Measurements from ENCODE around the gene LEMD1. TPM values are rescaled to one million over a fixed set of nuclear protein-coding genes. Genes with fewer than 3 reads are reported as not detected.

LEMD1 gene
- total RNA-seq, 1 donor from 2014 or later, result not detected

DNA sequence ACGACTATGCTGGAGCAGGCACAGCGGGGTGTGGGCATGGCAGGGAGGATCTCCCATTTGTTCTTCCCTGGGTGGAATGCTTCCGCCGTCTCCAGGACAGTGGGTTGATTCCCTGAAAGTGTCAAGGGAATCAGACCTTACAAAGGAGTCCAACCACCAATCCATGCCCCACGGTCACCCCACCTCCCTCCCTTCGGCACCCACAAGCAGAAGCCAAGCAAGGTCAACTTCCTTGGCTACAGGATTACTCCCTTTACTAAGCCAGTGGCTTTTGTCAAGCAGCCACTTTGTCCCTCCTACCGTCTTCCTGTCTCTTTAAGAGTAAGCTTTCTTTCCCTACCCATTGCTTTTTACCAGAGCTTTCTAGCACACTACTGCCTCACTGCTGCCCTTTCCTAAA lies 84.4 kb downstream of the LEMD1 start:
- Histone ChIP-seq H3K27ac (no peak overlapping the region), H3K4me3 (no peak overlapping the region), H3K4me1 (no peaks in the 10 kb centered on the region), H3K9me3 (no peaks in the 10 kb centered on the region), H3K27me3 (no peaks in the 10 kb centered on the region), H3K36me3 (no peaks in the 10 kb centered on the region)
- TF ChIP-seq, protein P1, sequence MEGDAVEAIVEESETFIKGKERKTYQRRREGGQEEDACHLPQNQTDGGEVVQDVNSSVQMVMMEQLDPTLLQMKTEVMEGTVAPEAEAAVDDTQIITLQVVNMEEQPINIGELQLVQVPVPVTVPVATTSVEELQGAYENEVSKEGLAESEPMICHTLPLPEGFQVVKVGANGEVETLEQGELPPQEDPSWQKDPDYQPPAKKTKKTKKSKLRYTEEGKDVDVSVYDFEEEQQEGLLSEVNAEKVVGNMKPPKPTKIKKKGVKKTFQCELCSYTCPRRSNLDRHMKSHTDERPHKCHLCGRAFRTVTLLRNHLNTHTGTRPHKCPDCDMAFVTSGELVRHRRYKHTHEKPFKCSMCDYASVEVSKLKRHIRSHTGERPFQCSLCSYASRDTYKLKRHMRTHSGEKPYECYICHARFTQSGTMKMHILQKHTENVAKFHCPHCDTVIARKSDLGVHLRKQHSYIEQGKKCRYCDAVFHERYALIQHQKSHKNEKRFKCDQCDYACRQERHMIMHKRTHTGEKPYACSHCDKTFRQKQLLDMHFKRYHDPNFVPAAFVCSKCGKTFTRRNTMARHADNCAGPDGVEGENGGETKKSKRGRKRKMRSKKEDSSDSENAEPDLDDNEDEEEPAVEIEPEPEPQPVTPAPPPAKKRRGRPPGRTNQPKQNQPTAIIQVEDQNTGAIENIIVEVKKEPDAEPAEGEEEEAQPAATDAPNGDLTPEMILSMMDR (IDR thresholded peaks at IDR 0.05), result no peak
- TF ChIP-seq POLR2AphosphoS5 (IDR thresholded peaks at IDR 0.05; ENCODE audit: insufficient read depth in 1 of 2, low read depth in 1 of 2) (no peak), POLR2A (IDR thresholded peaks at IDR 0.05) (no peak)
- no peak for DNase-seq (ENCODE audit: extremely low spot score in 2 of 2)
- intact Hi-C loops (cut with DNase I), result no loop called here

GRCh38 chr1:205335692-205336091 lies 86.2 kb downstream of the LEMD1 start:
- intact Hi-C loops (cut with DNase I), result no loop called here
- no peak for DNase-seq (ENCODE audit: extremely low spot score in 2 of 2)
- TF ChIP-seq POLR2AphosphoS5 (IDR thresholded peaks at IDR 0.05; ENCODE audit: insufficient read depth in 1 of 2, low read depth in 1 of 2) (no peak), POLR2A (IDR thresholded peaks at IDR 0.05) (no peak)
- TF ChIP-seq, protein P1 (IDR thresholded peaks at IDR 0.05), result peak; percentile 52 to 57 (median 54)
- Histone ChIP-seq H3K9me3 (no peaks in the 10 kb centered on the region), H3K4me3 (no peak overlapping the region), H3K27me3 (no peaks in the 10 kb centered on the region), H3K27ac (no peak overlapping the region), H3K36me3 (no peaks in the 10 kb centered on the region), H3K4me1 (no peaks in the 10 kb centered on the region)

- Histone ChIP-seq H3K9me3 (no peaks in the 10 kb centered on the region), H3K4me3 (no peak overlapping the region), H3K36me3 (no peaks in the 10 kb centered on the region), H3K27me3 (no peaks in the 10 kb centered on the region), H3K4me1 (no peaks in the 10 kb centered on the region), H3K27ac (no peak overlapping the region)
- intact Hi-C loops (cut with DNase I), result no loop called here
- no peak for DNase-seq (ENCODE audit: extremely low spot score in 2 of 2)
- no peak for TF ChIP-seq POLR2A (IDR thresholded peaks at IDR 0.05)
- TF ChIP-seq POLR2AphosphoS5 (IDR thresholded peaks at IDR 0.05; ENCODE audit: insufficient read depth in 1 of 2, low read depth in 1 of 2), result no peak
- TF ChIP-seq, protein P1 (IDR thresholded peaks at IDR 0.05), result no peak
Measured at GRCh38 chr1:205332015-205332791, 89.7 kb downstream of the LEMD1 start.

MicroRNAs within 50 kb of the gene (microRNA counts, 767-probe panel; counts per million panel counts)
- microRNA hsa-miR-135b-5p, result 3,003 to 3,186 counts per million in 2 donors

Small RNAs within 50 kb of the gene (microRNA-seq; reads per million reads assigned to microRNA genes)
- 90.5 reads per million, percentile 50 among the genes with 10 or more reads in this experiment for gene MIR135B (ENCODE audit: borderline number of aligned reads, borderline replicate concordance)

Small RNAs within 50 kb of the gene (small RNA-seq; reads per million reads assigned to genes)
- gene MIR135B (not detected), gene SNRPGP10 (not detected)

Other genes with a start within 250 kb of the LEMD1 start
- gene DSTYK, start 210.4 kb downstream of the LEMD1 start, total RNA-seq, result 12.0 TPM
- gene TMCC2, start 194.1 kb downstream of the LEMD1 start, total RNA-seq, result 4.9 TPM
- 49.6 TPM for gene NUAK2, start 100.3 kb downstream of the LEMD1 start, total RNA-seq
- not detected for gene KLHDC8A, start 65.1 kb downstream of the LEMD1 start, total RNA-seq
- gene BLACAT1, start 34.0 kb upstream of the LEMD1 start, total RNA-seq, result 0.98 TPM
- 27.0 TPM for gene CDK18, start 82.6 kb upstream of the LEMD1 start, total RNA-seq
- 24.1 TPM for gene ELK4, start 210.0 kb upstream of the LEMD1 start, total RNA-seq

Data from vagina (tissue), 2 donors.